ENCODE results near the gene XYLT1. TPM values are rescaled to one million over a fixed set of nuclear protein-coding genes. Genes with fewer than 3 reads are reported as not detected.

The XYLT1 gene
- total and polyA plus RNA-seq, 2 of the 8 experiments (the other 6 are each of a cell fraction or from before 2014, with no cell fraction given) = 6.6 to 25.4 TPM

- Histone ChIP-seq H3K79me1 (ENCODE audit: low read depth, low read length) (peaks cover 7% of the 10 kb centered on the region), H4K91ac (replicated peaks; ENCODE audit: insufficient read length, low read length) (no peak overlapping the region), H2BK12ac (ENCODE audit: low read depth, low read length) (no peak overlapping the region), H2AFZ (ENCODE audit: low read length) (no peak overlapping the region), H2AK5ac (ENCODE audit: low read depth, low read length) (no peak overlapping the region), H3K27me3 (replicated peaks in 1 of 4; ENCODE audit: control insufficient read depth in 3 of 4, extremely low read depth in 1 of 4, insufficient read depth in 3 of 4, low read length in 3 of 4) (no peaks in the 10 kb centered on the region), H3K27ac (ENCODE audit: low read depth, low read length) (no peak overlapping the region), H3K4ac (replicated peaks; ENCODE audit: insufficient read length, low read depth, low read length) (no peak overlapping the region), H2BK5ac (ENCODE audit: low read depth, low read length) (no peak overlapping the region), H3K79me2 (ENCODE audit: control insufficient read depth in 1 of 2, insufficient read depth in 2 of 2, low read length in 2 of 2) (no peaks in the 10 kb centered on the region; a peak in 1 of 4 replicates), H3K14ac (ENCODE audit: insufficient read length) (no peak overlapping the region), H3K9me3 (ENCODE audit: insufficient read depth in 2 of 2, low read depth in 1 of 2, low read length in 1 of 2) (no peaks in the 10 kb centered on the region), H2BK15ac (ENCODE audit: low read length) (no peak overlapping the region), H3K36me3 (ENCODE audit: control insufficient read depth in 2 of 4, insufficient read depth in 4 of 4, low read length in 3 of 4) (no peaks in the 10 kb centered on the region), H3K56ac (replicated peaks; ENCODE audit: insufficient read length, low read depth, low read length) (no peak overlapping the region), H4K8ac (ENCODE audit: extremely low read depth, insufficient read depth, low read length) (no peak overlapping the region), H3K4me3 (ENCODE audit: extremely low read depth in 1 of 4, insufficient read depth in 2 of 4, low read depth in 3 of 4, low read length in 4 of 4) (no peak overlapping the region), H3K23me2 (ENCODE audit: low read depth, low read length) (no peaks in the 10 kb centered on the region), H4K5ac (ENCODE audit: insufficient read length, low read depth, low read length) (no peak overlapping the region), H3K4me1 (replicated peaks in 1 of 4; ENCODE audit: control insufficient read depth in 3 of 4, insufficient read depth in 4 of 4, low read length in 3 of 4) (peaks cover 0 to 5% (median 2%) of the 10 kb centered on the region in 4 experiments; a peak in 3 of 7 replicates), H4K20me1 (replicated peaks in 1 of 2; ENCODE audit: control insufficient read depth in 1 of 2, insufficient read depth in 2 of 2, low read length in 2 of 2) (no peaks in the 10 kb centered on the region), H3K18ac (ENCODE audit: extremely low read depth, low read length) (no peak overlapping the region), H2BK120ac (replicated peaks; ENCODE audit: low read depth, low read length) (no peak overlapping the region), H3K4me2 (ENCODE audit: insufficient read depth in 1 of 2, low read depth in 2 of 2, low read length in 2 of 2) (no peak overlapping the region), H2BK20ac (ENCODE audit: low read length) (no peak overlapping the region), H3K23ac (ENCODE audit: insufficient read length) (no peak overlapping the region), H3K9ac (replicated peaks in 1 of 4; ENCODE audit: extremely low read depth in 1 of 4, low read depth in 3 of 4, low read length in 3 of 4) (no peak overlapping the region)
- DNase-seq (ENCODE audit: low read depth in 1 of 2, low spot score in 2 of 2) (no peak), FAIRE-seq (no peak)
- no peak for TF ChIP-seq FOSL1 (IDR thresholded peaks at IDR 0.05; ENCODE audit: insufficient read depth, low read depth, low read length)
- TF ChIP-seq ATF2 (IDR thresholded peaks at IDR 0.05; ENCODE audit: low read length) = no peak
- TF ChIP-seq SUZ12 (IDR thresholded peaks at IDR 0.05; ENCODE audit: low read length) = no peak
- TF ChIP-seq RFX5 (IDR thresholded peaks at IDR 0.05; ENCODE audit: borderline replicate concordance, low read depth, low read length) = no peak
- no peak for TF ChIP-seq BACH1 (IDR thresholded peaks at IDR 0.05; ENCODE audit: low read length)
- TF ChIP-seq TBP (IDR thresholded peaks at IDR 0.05; ENCODE audit: low read depth, low read length) = no peak
- no peak for TF ChIP-seq CREB1 (IDR thresholded peaks at IDR 0.05)
- TF ChIP-seq RXRA (IDR thresholded peaks at IDR 0.05; ENCODE audit: insufficient read depth, low read depth, low read length) = no peak
- TF ChIP-seq KDM1A (IDR thresholded peaks at IDR 0.05; ENCODE audit: borderline replicate concordance, low read length) = no peak
- TF ChIP-seq YY1 (IDR thresholded peaks at IDR 0.05; ENCODE audit: low read depth, low read length) = no peak
- TF ChIP-seq TEAD4 (IDR thresholded peaks at IDR 0.05; ENCODE audit: low read depth, low read length) = no peak
- no peak for TF ChIP-seq ZNF274 (IDR thresholded peaks at IDR 0.05; ENCODE audit: borderline replicate concordance, extremely low read depth, low read length)
- 85% methylated on average over 9 of the region's 9 CpGs; no CpG with 5 or more reads in 1 of the 2 experiments for WGBS, 2 experiments (ENCODE audit: extremely low coverage in 1 of 2, insufficient coverage in 1 of 2, insufficient read length in 1 of 2, insufficient replicate concordance in 2 of 2, low coverage in 1 of 2, low lambda C conversion rate in 2 of 2, missing lambda C conversion rate in 1 of 2)
- POLR2A ChIA-PET (ENCODE audit: partially characterized antibody) = no interaction called here
- CTCF ChIA-PET (ENCODE audit: partially characterized antibody) = interaction anchor here (1.0 to 1.5 kb wide), 2 partner anchors 43 to 50 kb away, joined by 3 to 5 read pairs; no protein-coding TSS in a partner anchor
These were observed 141.8 kb downstream of the XYLT1 start for GRCh38 chr16:17328932-17329331.

Measured in H1 (cell line).